GM12875 (cell line): Measurements from ENCODE around the gene FNIP2.
"Not testable (repeated sequence)": the region's sequence is repeated elsewhere in the genome, so short reads cannot be mapped to it uniquely, and the experiment has no call there.

Experiments
- H3K4me3 ChIP-seq: one replicate; pipeline ENCODE4 v1.5.1; 2011; ENCODE audit warnings: low read depth, low read length, control low read depth
- TF ChIP-seq, protein P1 (sequence below): IDR thresholded peaks from 2 replicates; pipeline ENCODE4 v1.5.1; 2011; ENCODE audit warnings: low read depth, mild to moderate bottlenecking, control low read depth, inconsistent platforms, low read length, moderate library complexity, borderline replicate concordance; ENCODE audit not compliant: insufficient read depth

Gene FNIP2

GRCh38 chr4:158728236-158728635, 40.6 kb upstream of the FNIP2 start:
- H3K4me3 ChIP-seq: no peak overlapping the region
- TF ChIP-seq, protein P1, sequence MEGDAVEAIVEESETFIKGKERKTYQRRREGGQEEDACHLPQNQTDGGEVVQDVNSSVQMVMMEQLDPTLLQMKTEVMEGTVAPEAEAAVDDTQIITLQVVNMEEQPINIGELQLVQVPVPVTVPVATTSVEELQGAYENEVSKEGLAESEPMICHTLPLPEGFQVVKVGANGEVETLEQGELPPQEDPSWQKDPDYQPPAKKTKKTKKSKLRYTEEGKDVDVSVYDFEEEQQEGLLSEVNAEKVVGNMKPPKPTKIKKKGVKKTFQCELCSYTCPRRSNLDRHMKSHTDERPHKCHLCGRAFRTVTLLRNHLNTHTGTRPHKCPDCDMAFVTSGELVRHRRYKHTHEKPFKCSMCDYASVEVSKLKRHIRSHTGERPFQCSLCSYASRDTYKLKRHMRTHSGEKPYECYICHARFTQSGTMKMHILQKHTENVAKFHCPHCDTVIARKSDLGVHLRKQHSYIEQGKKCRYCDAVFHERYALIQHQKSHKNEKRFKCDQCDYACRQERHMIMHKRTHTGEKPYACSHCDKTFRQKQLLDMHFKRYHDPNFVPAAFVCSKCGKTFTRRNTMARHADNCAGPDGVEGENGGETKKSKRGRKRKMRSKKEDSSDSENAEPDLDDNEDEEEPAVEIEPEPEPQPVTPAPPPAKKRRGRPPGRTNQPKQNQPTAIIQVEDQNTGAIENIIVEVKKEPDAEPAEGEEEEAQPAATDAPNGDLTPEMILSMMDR: no peak

GRCh38 chr4:158729716-158730559, 38.9 kb upstream of the FNIP2 start:
- H3K4me3 ChIP-seq: no peak overlapping the region
- TF ChIP-seq, protein P1: peak; percentile 66; the same call in 1 of the 2 replicates

DNA sequence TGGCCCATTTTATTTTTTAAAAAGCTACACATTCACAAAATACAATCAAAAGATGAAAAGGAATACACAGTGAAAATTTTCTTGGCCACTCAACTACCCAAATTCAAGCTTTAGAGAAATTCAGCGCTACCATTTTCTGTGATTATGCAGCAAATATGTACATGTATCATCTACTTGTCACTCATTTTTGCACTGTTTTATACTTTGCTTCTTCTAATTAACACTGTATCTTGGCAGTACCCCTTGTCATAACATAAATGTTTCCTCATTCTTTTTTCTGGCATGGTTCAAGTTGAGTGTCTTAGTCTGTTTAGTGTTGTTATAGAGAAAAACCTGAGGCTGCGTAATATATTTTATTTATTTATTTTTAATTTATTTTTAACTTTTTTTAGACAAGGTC, 30.0 kb upstream of the FNIP2 start:
- TF ChIP-seq, protein P1: no peak
- no peak overlapping the region for H3K4me3 ChIP-seq

DNA sequence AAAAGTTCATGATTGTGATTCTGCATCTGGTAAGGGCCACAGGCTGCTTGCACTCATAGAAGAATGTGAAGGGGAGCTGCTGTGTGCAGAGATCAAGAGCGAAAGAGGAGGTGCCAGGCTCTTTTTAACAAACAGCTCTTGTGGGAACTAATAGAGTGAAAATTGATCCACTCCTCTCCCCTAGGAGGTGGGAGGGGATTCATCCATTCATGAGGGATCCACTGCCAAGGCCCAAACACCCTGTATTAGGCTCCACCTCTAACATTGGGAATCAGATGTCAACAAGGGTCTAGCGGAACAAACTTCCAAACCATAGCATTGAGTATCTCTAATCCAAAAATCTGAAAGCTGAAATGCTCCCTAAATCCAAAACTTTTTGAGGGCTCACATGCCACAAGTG, 29.2 kb upstream of the FNIP2 start:
- no peak overlapping the region for H3K4me3 ChIP-seq
- TF ChIP-seq, protein P1: no peak

GRCh38 chr4:158741326-158742021, 27.4 kb upstream of the FNIP2 start:
- no peak overlapping the region for H3K4me3 ChIP-seq
- TF ChIP-seq, protein P1: no peak

DNA sequence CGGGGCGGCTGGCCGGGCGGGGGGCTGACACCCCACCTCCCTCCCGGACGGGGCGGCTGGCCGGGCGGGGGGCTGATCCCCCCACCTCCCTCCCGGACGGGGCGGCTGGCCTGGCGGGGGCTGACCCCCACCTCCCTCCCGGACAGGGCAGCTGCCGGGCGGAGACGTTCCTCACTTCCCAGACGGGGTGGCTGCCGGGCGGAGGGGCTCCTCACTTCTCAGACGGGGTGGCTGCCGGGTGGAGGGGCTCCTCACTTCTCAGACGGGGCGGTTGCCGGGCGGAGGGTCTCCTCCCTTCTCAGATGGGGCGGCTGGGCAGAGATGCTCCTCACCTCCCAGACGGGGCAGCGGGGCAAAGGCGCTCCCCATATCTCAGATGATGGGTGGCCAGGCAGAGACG, 22.3 kb upstream of the FNIP2 start:
- not testable (repeated sequence) for H3K4me3 ChIP-seq

GRCh38 chr4:158750379-158750778, 18.4 kb upstream of the FNIP2 start:
- TF ChIP-seq, protein P1: no peak
- no peak overlapping the region for H3K4me3 ChIP-seq
